PC-3 (cell line): ENCODE results near the gene TDRD1.

Experiments
- CTCF ChIP-seq: fragments of 300-600 bp; sonication (generic); conservative IDR thresholded peaks from 2 replicates; pipeline ENCODE4 v1.5.1; 2017; ENCODE audit warnings: antibody characterized with exemption, low read depth, mild to moderate bottlenecking, low read length
- EZH2 ChIP-seq: fragments of 300-600 bp; sonication (generic); IDR thresholded peaks from one replicate; pipeline ENCODE4 v1.6.1; 2017; ENCODE audit warnings: antibody characterized with exemption, mild to moderate bottlenecking, low read length; ENCODE audit not compliant: unreplicated experiment
- EZH2phosphoT487 ChIP-seq: fragments of 300-600 bp; sonication (generic); IDR thresholded peaks from 2 replicates; pipeline ENCODE4 v1.6.1; 2018; ENCODE audit warnings: mild to moderate bottlenecking, antibody characterized with exemption, low read length, borderline replicate concordance

DNA sequence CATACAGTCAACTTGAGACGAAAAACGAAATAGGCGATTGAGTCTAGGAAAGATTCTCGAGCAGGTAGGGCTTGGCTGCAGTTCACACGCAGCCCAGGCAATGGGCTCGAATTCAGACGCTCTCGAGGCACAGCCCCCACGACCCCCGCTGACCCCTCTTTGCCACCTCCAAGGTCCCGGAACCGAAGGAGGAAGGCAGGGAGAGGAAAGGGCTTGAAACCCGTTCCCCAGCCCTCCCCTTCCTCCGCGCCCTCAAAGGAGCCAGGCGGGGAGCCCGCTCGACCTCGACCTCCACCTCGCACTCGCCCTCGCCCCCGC is 5.6 kb upstream of the TDRD1 start:
- TF ChIP-seq CTCF (no peak), EZH2 (no peak), EZH2phosphoT487 (no peak)
